HEK293 (cell line): ENCODE data around the gene GNAQ.

Experiments
- CTCF ChIA-PET: fragments of 350-600 bp; formaldehyde crosslinking; extraction: SDS; loops from one replicate; lab custom pipeline; 2021; ENCODE audit warnings: antibody characterized with exemption; lab: Yijun Ruan, JAX
- POLR2A ChIA-PET: fragments of 300-600 bp; formaldehyde crosslinking; extraction: SDS; loops from one replicate; lab custom pipeline; 2020; ENCODE audit warnings: antibody characterized with exemption, inconsistent platforms; lab: Yijun Ruan, JAX
- H3K27ac ChIP-seq: fragments of 200-500 bp; sonication (Bioruptor generic); 2 replicates; pipeline ENCODE4 v1.5.1; 2014; ENCODE audit warnings: low read depth, low read length, control low read depth, inconsistent platforms; ENCODE audit errors: extremely low read depth
- H3K36me3 ChIP-seq, 2 experiments: fragments of 200-500 bp in 1 of 2; sonication (Bioruptor generic) in 1 of 2; 1 replicate in 1 of 2; 2 replicates in 1 of 2; pipeline ENCODE4 v1.5.1; 2014 to 2017; ENCODE audit warnings: inconsistent platforms in 2 of 2, low read length in 2 of 2; ENCODE audit not compliant: control insufficient read depth in 2 of 2, insufficient read depth in 1 of 2
- H3K4me1 ChIP-seq: fragments of 200-500 bp; sonication (Bioruptor generic); 2 replicates; pipeline ENCODE4 v1.5.1; 2014; ENCODE audit warnings: mild to moderate bottlenecking, low read length, inconsistent platforms; ENCODE audit not compliant: control insufficient read depth, insufficient read depth
- H3K4me3 ChIP-seq: 2 replicates; pipeline ENCODE4 v1.5.1; 2011; ENCODE audit warnings: low read depth, mild to moderate bottlenecking, control low read depth, low read length, moderate library complexity
- H3K9me3 ChIP-seq: fragments of 200-500 bp; sonication (Bioruptor generic); 2 replicates; pipeline ENCODE4 v1.5.1; 2014; ENCODE audit warnings: low read depth, low read length, inconsistent platforms; ENCODE audit not compliant: control insufficient read depth, insufficient read depth
- EGR2 ChIP-seq: fragments of 450-650 bp; formaldehyde crosslinking; IDR thresholded peaks from 2 replicates; pipeline ENCODE4 v1.5.1; 2016; ENCODE audit warnings: low read depth, missing biosample characterization, missing genetic modification characterization
- OSR2 ChIP-seq: fragments of 450-650 bp; formaldehyde crosslinking; IDR thresholded peaks from 2 replicates; pipeline ENCODE4 v1.5.1; 2016; ENCODE audit warnings: missing biosample characterization, missing genetic modification characterization
- SP7 ChIP-seq: fragments of 450-650 bp; formaldehyde crosslinking; IDR thresholded peaks from 2 replicates; pipeline ENCODE4 v1.5.1; 2016; ENCODE audit warnings: missing biosample characterization, missing genetic modification characterization
- ZBTB10 ChIP-seq: fragments of 450-650 bp; formaldehyde crosslinking; IDR thresholded peaks from 2 replicates; pipeline ENCODE4 v1.5.1; 2016; ENCODE audit warnings: missing biosample characterization, missing genetic modification characterization
- ZNF184 ChIP-seq: fragments of 450-650 bp; IDR thresholded peaks from 2 replicates; pipeline ENCODE4 v1.5.1; 2018; ENCODE audit warnings: missing biosample characterization, mild to moderate bottlenecking, missing genetic modification characterization
- ZNF248 ChIP-seq: fragments of 450-650 bp; formaldehyde crosslinking; IDR thresholded peaks from 2 replicates; pipeline ENCODE4 v1.5.1; 2017; ENCODE audit warnings: missing biosample characterization, missing genetic modification characterization
- ZNF26 ChIP-seq: fragments of 450-650 bp; formaldehyde crosslinking; IDR thresholded peaks from 2 replicates; pipeline ENCODE4 v1.5.1; 2016; ENCODE audit warnings: missing biosample characterization, missing genetic modification characterization
- ZNF280C ChIP-seq: fragments of 450-650 bp; formaldehyde crosslinking; IDR thresholded peaks from 2 replicates; pipeline ENCODE4 v1.5.1; 2016; ENCODE audit warnings: missing biosample characterization, missing genetic modification characterization
- ZNF394 ChIP-seq: fragments of 450-650 bp; formaldehyde crosslinking; IDR thresholded peaks from 2 replicates; pipeline ENCODE4 v1.5.1; 2016; ENCODE audit warnings: missing biosample characterization, missing genetic modification characterization, mild to moderate bottlenecking, moderate library complexity, borderline replicate concordance
- ZNF426 ChIP-seq: fragments of 450-650 bp; formaldehyde crosslinking; IDR thresholded peaks from 2 replicates; pipeline ENCODE4 v1.5.1; 2017; ENCODE audit warnings: missing biosample characterization, missing genetic modification characterization, mild to moderate bottlenecking, inconsistent platforms, moderate library complexity
- ZNF449 ChIP-seq: fragments of 450-650 bp; formaldehyde crosslinking; IDR thresholded peaks from 2 replicates; pipeline ENCODE4 v1.5.1; 2017; ENCODE audit warnings: missing biosample characterization, mild to moderate bottlenecking, missing genetic modification characterization, moderate library complexity
- ZNF561 ChIP-seq: fragments of 450-650 bp; IDR thresholded peaks from 2 replicates; pipeline ENCODE4 v1.5.1; 2018; ENCODE audit warnings: missing biosample characterization, missing genetic modification characterization, borderline replicate concordance
- ZNF571 ChIP-seq: fragments of 450-650 bp; formaldehyde crosslinking; IDR thresholded peaks from 2 replicates; pipeline ENCODE4 v1.5.0; 2017; ENCODE audit warnings: missing biosample characterization, missing genetic modification characterization
- ZNF660 ChIP-seq: fragments of 450-650 bp; IDR thresholded peaks from 2 replicates; pipeline ENCODE4 v1.5.1; 2018; ENCODE audit warnings: missing biosample characterization, mild to moderate bottlenecking, missing genetic modification characterization

Gene GNAQ

DNA sequence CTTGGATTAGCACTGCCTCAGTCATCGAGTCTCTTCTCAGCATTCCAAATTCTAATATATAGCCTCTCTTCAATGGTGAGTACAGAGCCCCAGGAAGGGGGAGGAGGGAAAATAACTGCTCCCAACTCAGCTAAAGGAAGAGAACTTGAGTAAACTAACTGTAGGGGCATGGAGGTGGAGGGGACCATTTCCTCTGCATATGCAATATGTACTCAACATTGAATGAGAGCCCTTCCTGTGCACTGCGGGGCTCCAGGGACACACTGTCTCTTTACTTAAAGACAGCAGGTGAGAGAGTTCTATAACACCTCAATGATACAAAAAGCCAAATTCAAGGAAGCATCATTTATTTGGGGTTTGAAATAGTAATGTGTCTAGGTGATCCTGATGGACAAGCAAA lies 75.1 kb downstream of the GNAQ start:
- H3K9me3 ChIP-seq = no peaks in the 10 kb centered on the region
- no peak overlapping the region for H3K27ac ChIP-seq
- no peaks in the 10 kb centered on the region for H3K36me3 ChIP-seq
- CTCF ChIA-PET = interaction anchor here (0.7 to 1.5 kb wide), 4 partner anchors 20 to 87 kb away, joined by 3 to 5 read pairs (median 4); no protein-coding TSS in a partner anchor
- POLR2A ChIA-PET = no interaction called here
- H3K4me1 ChIP-seq = peaks cover 21% of the 10 kb centered on the region
- H3K4me3 ChIP-seq = no peak overlapping the region
- no peak for TF ChIP-seq ZNF660 (tag by site-specific recombination)
- no peak for TF ChIP-seq ZNF394 (tag by site-specific recombination)
- TF ChIP-seq ZNF426 = no peak
- TF ChIP-seq EGR2 (tag by site-specific recombination) = no peak
- no peak for TF ChIP-seq ZNF561 (tag by site-specific recombination)
- no peak for TF ChIP-seq ZNF248
- no peak for TF ChIP-seq ZNF449 (tag by site-specific recombination)
- TF ChIP-seq ZNF184 (tag by site-specific recombination) = no peak
- TF ChIP-seq ZBTB10 = no peak
- TF ChIP-seq ZNF280C (tag by site-specific recombination) = no peak

- no peak overlapping the region for H3K27ac ChIP-seq
- H3K4me1 ChIP-seq = peaks cover 18% of the 10 kb centered on the region
- no peak overlapping the region for H3K4me3 ChIP-seq
- POLR2A ChIA-PET = no interaction called here
- no peaks in the 10 kb centered on the region for H3K9me3 ChIP-seq
- H3K36me3 ChIP-seq = no peaks in the 10 kb centered on the region
- no peak for TF ChIP-seq SP7 (tag by site-specific recombination)
- TF ChIP-seq ZNF26 = no peak
- TF ChIP-seq OSR2 (tag by site-specific recombination) = 0 out of 2 replicates have a peak, but pooled peaks have one; percentile 8
- no peak for TF ChIP-seq ZNF571 (tag by site-specific recombination)
- CTCF ChIA-PET = interaction anchor here (0.6 to 1.1 kb wide), 2 partner anchors 151 to 269 kb away, joined by 3 read pairs; no protein-coding TSS in a partner anchor
Observed at GRCh38 chr9:77954666-77955015, 77.0 kb downstream of the GNAQ start.
